AG09319 (cell line): ENCODE results near the gene TNFAIP2.

Source experiments
- DNase-seq: peaks from one replicate; pipeline ENCODE4 v3.0.0-alpha.2; 2010; ENCODE audit warnings: low read depth; ENCODE audit errors: extremely low read depth
- CTCF ChIP-seq: IDR thresholded peaks from 2 replicates; pipeline ENCODE4 v1.5.1; 2011; ENCODE audit warnings: low read depth, mild to moderate bottlenecking, inconsistent platforms, low read length, moderate library complexity

Gene TNFAIP2

GRCh38 chr14:103105580-103106150 is 17.6 kb upstream of the TNFAIP2 start:
- no peak for DNase-seq
- TF ChIP-seq CTCF, result no peak

GRCh38 chr14:103107455-103107854 is 15.8 kb upstream of the TNFAIP2 start:
- no peak for DNase-seq
- no peak for TF ChIP-seq CTCF

DNA sequence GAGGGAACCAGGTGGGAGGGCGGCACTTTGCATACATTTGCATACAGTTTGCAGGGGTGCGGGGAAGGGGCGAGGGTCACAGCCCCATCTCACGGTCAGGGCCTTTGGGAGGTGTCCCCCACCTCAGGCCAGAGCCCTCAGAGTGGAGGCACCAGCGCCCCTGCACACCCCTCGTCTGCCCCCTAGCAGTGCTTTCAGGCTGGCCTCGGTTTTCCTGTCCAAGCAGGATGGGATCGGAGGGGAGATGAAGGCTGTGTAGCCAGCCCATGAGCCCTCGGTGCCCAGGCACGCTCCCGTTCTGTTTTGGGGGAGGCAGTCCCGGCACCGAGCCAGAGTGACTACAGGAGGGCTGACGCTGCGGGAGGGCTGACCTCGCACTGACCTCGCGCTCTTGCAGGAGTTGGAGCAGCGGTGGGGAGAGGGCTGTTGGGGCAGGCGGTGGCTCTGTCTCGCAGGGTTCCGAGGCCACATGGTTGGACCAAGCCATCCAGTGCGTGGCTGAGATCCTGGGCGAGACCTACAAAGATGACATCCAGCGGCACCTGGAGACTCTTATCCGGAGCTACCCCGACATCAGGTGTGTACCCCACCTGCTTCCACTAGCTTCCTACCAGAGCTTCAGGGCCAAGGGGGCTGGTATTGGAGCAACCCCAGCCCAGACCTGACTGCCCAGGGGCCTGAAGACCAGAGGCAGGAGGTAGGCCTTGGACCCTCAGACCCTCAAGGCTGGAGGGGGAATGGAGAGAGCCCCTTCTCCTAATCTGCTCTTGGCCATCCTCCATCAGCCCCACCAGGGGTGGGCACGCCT is 15.1 kb upstream of the TNFAIP2 start:
- no peak for TF ChIP-seq CTCF
- DNase-seq, result no peak

- TF ChIP-seq CTCF, result no peak
Measured at GRCh38 chr14:103108749-103109207, 14.5 kb upstream of the TNFAIP2 start.

GRCh38 chr14:103109535-103110441 is 13.5 kb upstream of the TNFAIP2 start:
- no peak for DNase-seq
- TF ChIP-seq CTCF, result no peak

More at GRCh38 chr14:103108749-103109207, 14.5 kb upstream of the TNFAIP2 start:
- no peak for DNase-seq

GRCh38 chr14:103110681-103111231 is 12.5 kb upstream of the TNFAIP2 start:
- no peak for DNase-seq
- TF ChIP-seq CTCF, result no peak
